Epithelial cell of proximal tubule (primary cell): ENCODE results near the gene FIZ1. TPM values are rescaled to one million over a fixed set of nuclear protein-coding genes. Genes with fewer than 3 reads are reported as not detected.

Source experiments
- DNase-seq: peaks from one replicate; pipeline ENCODE4 v3.0.0-alpha.2; 2011; ENCODE audit warnings: low read depth
- H3K4me3 ChIP-seq: 2 replicates; pipeline ENCODE4 v1.5.1; 2011; ENCODE audit warnings: low read depth, mild to moderate bottlenecking, low read length
- CTCF ChIP-seq: conservative IDR thresholded peaks from 2 replicates; pipeline ENCODE4 v1.5.1; 2012; ENCODE audit warnings: low read depth, mild to moderate bottlenecking, low read length
- total RNA-seq: library from RNA; depleted of rRNA; stranded (reverse); fragments of >200 nt; gene quantifications from 2 replicates; pipeline ENCODE4 v1.2.3, GENCODE V29; 2015

The FIZ1 gene
- 5.5 and 9.7 TPM in 2 replicates for total RNA-seq

GRCh38 chr19:55599468-55599841 is at the start of gene FIZ1:
TSS of gene FIZ1 (minus strand) at chr19:55599517. CDS start at chr19:55597865, 1,652 bp downstream.
- TF ChIP-seq CTCF: no peak

GRCh38 chr19:55648585-55649267 is 49.4 kb upstream of the FIZ1 start:
- TF ChIP-seq CTCF: no peak
- peak overlapping the region; percentile 88 for H3K4me3 ChIP-seq
- DNase-seq: no peak

More at GRCh38 chr19:55599468-55599841, at the start of gene FIZ1:
- peak within 1 kb of the TSS; percentile 82 for H3K4me3 ChIP-seq
- peak; percentile 85 for DNase-seq

GRCh38 chr19:55647732-55648584 is 48.6 kb upstream of the FIZ1 start, which contains the start of gene CCDC106:
TSS of gene CCDC106 (plus strand) at chr19:55648212. CDS start at chr19:55649047, 835 bp downstream.
- DNase-seq: no peak
- no peak for TF ChIP-seq CTCF
- peak within 1 kb of the TSS; percentile 88 for H3K4me3 ChIP-seq

GRCh38 chr19:55646889-55647731 is 47.8 kb upstream of the FIZ1 start:
- peak overlapping the region; percentile 88 for H3K4me3 ChIP-seq
- TF ChIP-seq CTCF: no peak
- no peak for DNase-seq

- TF ChIP-seq CTCF: no peak
- peak overlapping the region; percentile 85 for H3K4me3 ChIP-seq
- DNase-seq: no peak
These were observed 46.2 kb upstream of the FIZ1 start for GRCh38 chr19:55645512-55645881.

- TF ChIP-seq CTCF: no peak
- DNase-seq: no peak
- peak overlapping the region; percentile 85 for H3K4me3 ChIP-seq
These were observed 45.7 kb upstream of the FIZ1 start for GRCh38 chr19:55644842-55645511.
